Esophagus mucosa (tissue), 1 donor: ENCODE data around the gene MTX1. TPM values are rescaled to one million over a fixed set of nuclear protein-coding genes. Genes with fewer than 3 reads are reported as not detected.
A peak's percentile ranks its signal among the peaks of the same experiment; 100 is the strongest.

Experiments used
- ATAC-seq: fragments of 200-7000 bp; cut with Tn5 transposase; one replicate; pipeline ENCODE4 v1.9.1; 2020
- total RNA-seq: library from RNA; stranded (reverse); gene quantifications from one replicate; pipeline ENCODE4 v1.2.4, GENCODE V29; 2023
- donor health status: DM: yes; HTN: yes; CAD: no.

MTX1 gene
- total RNA-seq, 1 donor from 2014 or later = 36.5 TPM

DNA sequence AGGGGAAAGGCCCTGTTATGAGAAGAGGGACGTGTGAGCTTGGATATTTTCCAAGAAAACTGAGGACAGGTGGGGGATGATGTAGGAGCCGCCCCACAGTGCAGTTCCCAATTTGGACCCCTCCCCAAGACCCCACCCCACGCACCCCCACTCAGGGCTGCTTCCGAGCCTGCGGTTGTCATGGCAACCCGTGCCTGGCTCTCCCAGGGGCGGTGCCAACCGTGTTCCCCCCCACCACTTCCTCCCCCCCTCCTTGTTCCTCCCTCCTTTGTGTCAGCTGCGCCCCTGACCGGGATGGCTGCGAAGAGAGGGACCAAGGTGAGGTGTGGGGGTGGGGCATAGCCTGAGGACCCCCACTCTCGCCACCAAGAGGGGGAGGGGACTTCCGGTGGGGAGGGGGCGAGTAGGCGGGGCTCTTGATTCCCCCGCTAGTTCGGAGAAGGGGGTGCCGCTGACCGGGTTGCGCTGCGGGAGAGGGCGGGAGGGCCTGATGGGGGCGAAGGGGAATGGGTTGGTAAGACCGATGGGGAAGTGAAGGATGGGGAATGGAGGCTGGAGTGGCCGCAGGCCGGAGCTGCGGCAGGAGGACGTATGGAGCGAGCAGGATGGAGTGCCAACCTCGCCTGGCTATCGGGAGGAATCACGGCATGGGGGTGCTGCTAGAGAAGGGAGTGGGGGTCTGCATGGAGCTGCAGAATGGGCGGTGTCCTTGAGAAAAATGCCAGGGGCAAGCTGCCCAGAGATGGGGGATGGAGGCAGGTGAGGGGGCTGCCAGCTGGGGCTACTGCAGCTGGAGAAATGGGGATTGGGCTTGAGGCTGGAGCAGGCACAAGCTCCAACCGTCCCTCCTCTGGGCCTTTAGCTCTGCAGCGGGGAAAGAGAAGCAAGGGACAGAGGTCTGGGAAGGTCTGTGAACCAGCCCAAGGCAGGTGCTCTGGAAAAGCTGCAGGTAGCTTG is 33.9 kb upstream of the MTX1 start:
- no peak for ATAC-seq

- no peak for ATAC-seq
Observed at GRCh38 chr1:155175281-155175926, 33.1 kb upstream of the MTX1 start.

GRCh38 chr1:155175927-155176371 is 32.5 kb upstream of the MTX1 start:
- ATAC-seq = no peak

DNA sequence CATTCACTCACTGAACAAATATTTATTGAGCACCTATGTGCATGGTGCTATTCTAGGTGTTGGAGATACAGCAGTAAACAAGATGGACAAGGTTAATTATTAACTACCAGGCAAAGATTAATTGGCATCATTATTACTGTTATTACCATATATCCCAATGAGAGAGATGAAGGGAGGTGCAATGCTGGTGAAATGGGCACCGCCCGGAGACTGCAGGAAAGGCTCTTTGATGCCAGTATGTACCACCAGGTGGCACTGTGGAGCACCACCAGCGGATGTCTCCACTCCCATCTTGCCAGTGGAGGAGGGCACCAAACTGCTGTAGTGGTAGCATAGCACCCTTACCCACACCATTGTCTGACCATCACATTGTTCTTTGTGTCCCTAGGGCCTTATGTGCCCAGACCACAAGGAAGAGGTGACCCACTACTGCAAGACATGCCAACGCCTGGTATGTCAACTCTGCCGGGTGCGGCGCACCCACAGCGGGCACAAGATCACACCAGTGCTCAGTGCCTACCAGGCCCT is 31.9 kb upstream of the MTX1 start:
- ATAC-seq = peak; percentile 62

GRCh38 chr1:155177192-155177917 is 31.1 kb upstream of the MTX1 start:
- ATAC-seq = peak; percentile 70

- ATAC-seq = no peak
Observed at GRCh38 chr1:155177918-155178281, 30.6 kb upstream of the MTX1 start.

DNA sequence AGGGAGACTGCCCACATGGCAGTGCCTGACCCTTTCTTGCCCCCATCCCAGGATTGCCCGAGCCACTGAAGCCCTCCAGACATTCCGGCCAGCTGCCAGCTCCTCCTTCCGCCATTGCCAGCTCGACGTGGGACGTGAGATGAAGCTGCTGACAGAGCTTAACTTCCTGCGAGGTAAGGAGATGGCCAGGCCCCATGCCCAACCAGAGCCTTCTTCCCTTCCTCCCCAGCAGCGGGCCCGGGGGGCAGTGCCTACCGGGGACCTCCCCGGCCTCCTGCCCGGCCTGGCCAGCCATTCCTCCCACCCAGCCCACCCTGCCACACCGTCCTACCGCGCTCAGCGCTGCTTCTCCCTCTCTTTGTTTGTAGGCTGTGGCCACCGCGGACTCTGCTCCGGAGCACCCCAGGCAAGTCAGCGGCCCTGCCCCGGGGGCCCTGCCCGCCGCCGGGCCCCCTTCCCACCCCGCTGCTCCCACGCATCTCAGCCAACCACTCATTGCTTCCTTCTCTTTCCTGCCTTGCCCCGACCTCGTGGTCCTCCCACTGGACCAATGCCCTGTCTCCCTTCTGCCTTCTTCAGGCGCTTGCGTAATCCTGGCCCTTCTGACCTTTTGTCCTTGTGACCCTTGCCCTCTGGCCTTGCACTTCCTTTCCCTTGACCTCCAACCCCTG is 29.9 kb upstream of the MTX1 start:
- ATAC-seq = no peak

DNA sequence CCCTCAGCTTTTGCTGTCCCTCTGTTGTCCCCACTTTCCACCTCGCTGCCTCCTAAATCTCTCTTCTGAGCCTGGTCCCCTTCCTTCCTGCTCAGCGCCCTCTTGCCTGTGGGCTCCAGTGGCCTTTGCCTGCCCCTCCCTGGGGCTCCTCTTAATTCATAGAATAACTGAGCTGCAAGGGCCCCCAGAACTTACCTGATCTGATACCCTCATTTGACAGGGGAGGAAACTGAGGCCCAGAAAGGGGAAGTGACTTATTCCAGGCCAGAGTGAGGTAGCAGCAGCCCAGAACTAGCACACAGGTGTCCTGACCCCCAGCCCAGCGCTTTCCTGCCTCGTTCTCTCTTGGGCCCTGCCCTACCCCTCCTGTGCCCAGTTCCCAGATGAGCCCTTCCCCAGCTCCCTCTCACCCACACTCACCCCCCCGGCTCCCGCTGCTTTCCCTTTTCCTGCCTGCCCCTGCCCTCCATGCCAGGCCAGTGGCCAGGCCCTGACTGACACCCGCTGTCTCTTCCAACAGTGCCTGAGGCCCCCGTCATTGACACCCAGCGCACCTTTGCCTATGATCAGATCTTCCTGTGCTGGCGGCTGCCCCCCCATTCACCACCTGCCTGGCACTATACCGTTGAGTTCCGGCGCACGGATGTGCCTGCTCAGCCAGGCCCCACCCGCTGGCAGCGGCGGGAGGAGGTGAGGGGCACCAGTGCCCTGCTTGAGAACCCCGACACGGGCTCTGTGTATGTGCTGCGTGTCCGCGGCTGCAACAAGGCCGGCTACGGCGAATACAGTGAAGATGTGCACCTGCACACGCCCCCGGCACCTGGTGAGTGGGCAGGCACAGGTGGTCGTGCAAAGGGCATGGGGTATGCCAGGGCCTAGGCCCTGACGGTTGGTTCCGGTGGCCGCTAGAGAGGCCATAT is 29.1 kb upstream of the MTX1 start:
- ATAC-seq = no peak

- no peak for ATAC-seq
Observed at GRCh38 chr1:155181371-155182051, 27.0 kb upstream of the MTX1 start.

DNA sequence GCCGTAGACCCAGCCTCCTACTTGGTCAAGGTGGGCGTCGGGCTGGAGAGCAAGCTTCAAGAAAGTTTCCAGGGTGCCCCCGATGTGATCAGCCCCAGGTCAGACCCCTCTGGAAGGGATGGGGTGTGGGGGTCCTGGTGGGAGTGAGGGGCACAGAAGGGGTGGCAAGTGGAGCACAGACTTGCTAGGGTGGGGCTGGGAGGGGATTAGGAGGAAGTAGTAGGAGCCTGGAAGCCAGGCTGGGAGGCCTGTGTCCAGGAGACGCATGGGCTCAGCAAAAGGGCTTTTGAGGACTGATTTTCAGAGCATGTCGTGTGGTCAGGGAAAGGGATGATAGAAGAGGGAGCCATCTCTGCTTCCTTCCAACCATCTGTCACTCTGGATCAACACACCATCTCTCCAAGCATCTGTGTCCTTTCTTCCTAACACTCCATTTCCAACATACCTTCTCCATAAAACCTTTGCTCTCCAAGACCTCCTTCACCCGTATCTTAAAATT is 26.4 kb upstream of the MTX1 start:
- no peak for ATAC-seq

GRCh38 chr1:155183775-155184221 is 24.7 kb upstream of the MTX1 start:
- no peak for ATAC-seq

DNA sequence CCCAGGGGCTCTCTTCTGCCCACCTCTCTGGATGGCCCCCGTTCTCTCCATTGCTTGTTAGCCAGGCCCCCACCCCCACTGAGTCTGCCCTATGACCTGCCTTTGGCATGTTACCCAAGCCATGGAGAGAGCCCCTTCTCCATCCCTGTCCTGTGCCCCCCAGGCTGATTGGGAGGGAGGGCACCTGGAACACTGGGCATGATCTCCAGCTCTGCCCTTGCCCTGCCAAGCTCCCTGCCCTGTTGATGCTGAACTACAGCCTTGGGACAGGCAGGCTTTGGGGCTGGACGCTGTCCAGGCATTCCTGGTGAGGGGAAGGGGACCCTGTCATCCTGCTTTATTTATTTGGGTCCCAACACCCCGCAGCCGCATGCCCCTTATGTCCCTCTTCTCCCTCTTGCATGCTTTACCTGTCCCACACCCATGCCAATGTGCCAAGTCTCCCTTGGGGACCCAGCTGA is 24.1 kb upstream of the MTX1 start:
- ATAC-seq = peak; percentile 2

DNA sequence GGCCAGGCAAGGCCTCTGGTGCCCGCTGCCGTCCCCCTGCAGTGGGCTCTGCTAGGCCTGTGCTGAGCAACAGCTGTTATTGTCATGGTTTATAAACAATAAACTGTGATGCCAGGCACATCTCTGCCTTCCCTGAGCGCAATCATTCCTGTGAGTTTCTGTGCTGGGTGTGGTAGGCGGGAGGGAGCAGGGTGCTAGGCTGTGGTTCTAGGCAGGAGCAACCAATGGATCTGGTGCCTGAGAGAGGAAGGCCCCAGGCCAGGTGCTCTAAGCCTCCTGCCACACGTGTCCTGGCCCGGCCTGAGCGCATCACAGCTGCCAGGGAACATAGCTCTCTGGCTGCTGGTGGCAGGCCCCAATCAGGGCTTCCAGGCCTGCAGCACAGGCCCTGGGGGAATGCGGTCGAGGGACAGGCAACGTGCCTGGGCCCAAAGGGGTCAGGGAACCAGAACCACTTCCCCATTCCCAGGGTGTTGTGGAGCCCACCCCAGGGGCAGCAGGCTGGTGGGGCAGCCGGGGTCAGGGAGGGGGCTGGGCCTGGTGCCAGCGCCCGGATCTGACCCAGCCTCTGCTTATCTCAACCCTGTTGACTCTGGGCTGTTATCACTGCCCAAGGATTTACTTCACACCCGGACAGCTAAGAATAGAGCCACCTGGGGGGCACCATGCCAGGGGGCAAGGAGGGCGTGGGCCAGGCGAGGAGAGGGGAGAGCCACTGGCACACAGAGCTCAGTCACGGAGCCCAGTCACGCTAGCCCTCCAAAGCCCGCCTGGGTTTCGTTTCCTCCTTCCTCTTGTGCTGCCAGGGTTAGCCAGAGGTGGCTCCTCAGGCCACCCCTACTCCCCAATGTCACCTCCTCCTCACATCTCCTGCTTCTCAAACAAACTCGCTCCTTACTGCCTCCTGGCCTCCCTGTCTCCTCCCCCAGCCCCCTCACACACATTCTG is 23.4 kb upstream of the MTX1 start:
- ATAC-seq = peak; percentile 75

DNA sequence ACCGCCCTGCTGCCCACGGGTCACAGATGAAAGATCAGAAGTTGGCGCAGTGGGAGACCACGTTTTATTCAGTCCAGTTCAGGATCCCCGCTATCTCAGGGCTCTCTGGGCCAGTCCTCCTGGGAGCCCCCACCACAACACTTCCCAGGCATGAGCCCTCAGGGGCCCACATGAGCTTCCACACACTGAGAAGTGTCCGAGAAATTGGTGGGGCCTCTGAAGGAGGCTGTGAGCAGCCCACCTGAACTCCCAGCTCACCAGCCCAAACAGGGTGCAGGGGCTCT is 22.8 kb upstream of the MTX1 start:
- ATAC-seq = no peak

DNA sequence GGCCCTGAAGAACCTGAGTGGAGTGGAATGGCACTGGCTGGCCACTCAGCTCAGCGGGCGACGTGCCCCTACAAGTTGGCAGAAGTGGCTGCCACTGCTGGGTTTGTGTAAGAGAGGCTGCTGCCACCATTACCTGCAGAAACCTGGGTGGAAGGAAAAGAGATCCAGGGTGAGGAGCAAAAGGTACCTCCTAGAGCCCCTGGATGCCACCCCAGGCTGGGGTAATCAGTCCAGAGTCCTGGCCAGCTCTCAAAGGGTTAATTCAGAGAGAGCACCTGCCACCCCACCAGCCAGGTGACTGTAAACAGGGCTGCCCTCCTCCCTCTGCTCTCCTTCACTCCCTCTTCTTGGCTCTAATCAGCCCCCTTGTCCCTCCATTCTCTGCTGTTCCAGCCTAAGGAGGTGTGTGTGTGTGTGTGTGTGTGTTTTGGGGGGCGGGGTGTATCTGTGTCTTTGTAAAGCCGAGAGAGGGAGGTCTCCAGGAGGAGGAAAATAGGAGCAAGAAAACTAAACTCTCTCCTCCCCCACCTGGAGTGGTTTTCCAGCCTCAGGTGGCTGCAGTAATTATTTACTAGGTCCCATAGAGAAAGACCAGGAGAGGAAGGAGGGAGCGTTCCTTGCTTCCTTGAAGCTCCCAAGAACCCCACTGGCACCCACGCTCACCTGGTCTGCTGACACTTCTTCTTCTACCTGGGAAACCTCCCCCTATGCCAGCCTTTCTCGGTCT is 22.3 kb upstream of the MTX1 start:
- ATAC-seq = no peak

- ATAC-seq = no peak
Observed at GRCh38 chr1:155186794-155187455, 21.6 kb upstream of the MTX1 start.

GRCh38 chr1:155187456-155187891 is 21.0 kb upstream of the MTX1 start:
- no peak for ATAC-seq

DNA sequence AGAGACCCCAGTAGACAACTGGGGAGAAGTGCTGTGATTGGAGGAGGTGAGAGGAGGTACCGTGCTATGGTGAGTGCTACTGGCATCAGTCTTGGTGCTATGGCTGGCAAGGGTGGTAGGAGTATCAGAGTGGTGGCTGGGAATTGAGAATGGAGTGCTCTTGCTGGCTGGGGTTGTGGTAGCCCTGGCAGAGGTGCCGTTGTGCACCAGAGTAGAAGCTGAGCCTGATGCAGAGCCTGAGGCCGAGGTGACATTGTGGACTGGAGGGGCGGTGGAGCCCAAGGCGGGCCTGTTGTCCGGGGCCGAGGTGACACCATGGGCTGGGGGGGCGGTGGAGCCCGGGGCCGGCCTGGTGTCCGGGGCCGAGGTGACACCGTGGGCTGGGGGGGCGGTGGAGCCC is 20.2 kb upstream of the MTX1 start:
- ATAC-seq = no peak
